GM13976 (cell line): Measurements from ENCODE around the gene VEPH1.

Source experiments
- DNase-seq: peaks from one replicate; pipeline ENCODE4 v3.0.0; 2012; ENCODE audit warnings: low spot score
- in situ Hi-C: fragments of 300-500 bp; cut with MboI; formaldehyde crosslinking; loops from one replicate; pipeline ENCODE4 v1.12.0; 2022; ENCODE audit warnings: low sequenced_read_pairs, mixed read lengths, inconsistent platforms; ENCODE audit not compliant: unreplicated experiment
- TF ChIP-seq, protein P1 (sequence below): IDR thresholded peaks from 2 replicates; pipeline ENCODE4 v1.5.1; 2012; ENCODE audit warnings: borderline replicate concordance, mild to moderate bottlenecking; ENCODE audit not compliant: insufficient read depth; ENCODE audit errors: extremely low read depth, missing control alignments, control extremely low read depth

Gene VEPH1

DNA sequence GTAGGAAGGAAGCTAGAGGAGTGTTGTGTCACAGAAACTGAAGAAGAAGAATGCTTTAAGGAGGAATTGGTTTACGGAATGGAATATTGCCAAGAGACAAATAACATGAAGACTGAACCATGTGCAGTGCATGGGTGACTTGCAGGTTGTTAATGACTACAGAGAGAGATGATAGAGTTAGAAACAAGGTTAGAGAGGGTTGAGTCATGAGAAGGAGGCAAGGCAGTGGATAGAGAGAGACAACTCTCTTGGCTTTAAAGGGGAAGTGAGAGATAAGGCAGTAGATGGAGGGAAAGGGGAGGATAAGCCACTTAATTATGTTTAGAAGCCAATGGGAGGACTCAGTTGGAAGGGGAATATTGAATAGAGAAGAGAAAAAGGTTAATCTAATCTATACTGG is 224.0 kb downstream of the VEPH1 start:
- TF ChIP-seq, protein P1, sequence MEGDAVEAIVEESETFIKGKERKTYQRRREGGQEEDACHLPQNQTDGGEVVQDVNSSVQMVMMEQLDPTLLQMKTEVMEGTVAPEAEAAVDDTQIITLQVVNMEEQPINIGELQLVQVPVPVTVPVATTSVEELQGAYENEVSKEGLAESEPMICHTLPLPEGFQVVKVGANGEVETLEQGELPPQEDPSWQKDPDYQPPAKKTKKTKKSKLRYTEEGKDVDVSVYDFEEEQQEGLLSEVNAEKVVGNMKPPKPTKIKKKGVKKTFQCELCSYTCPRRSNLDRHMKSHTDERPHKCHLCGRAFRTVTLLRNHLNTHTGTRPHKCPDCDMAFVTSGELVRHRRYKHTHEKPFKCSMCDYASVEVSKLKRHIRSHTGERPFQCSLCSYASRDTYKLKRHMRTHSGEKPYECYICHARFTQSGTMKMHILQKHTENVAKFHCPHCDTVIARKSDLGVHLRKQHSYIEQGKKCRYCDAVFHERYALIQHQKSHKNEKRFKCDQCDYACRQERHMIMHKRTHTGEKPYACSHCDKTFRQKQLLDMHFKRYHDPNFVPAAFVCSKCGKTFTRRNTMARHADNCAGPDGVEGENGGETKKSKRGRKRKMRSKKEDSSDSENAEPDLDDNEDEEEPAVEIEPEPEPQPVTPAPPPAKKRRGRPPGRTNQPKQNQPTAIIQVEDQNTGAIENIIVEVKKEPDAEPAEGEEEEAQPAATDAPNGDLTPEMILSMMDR = no peak
- no peak for DNase-seq
- in situ Hi-C loops = no loop called here

DNA sequence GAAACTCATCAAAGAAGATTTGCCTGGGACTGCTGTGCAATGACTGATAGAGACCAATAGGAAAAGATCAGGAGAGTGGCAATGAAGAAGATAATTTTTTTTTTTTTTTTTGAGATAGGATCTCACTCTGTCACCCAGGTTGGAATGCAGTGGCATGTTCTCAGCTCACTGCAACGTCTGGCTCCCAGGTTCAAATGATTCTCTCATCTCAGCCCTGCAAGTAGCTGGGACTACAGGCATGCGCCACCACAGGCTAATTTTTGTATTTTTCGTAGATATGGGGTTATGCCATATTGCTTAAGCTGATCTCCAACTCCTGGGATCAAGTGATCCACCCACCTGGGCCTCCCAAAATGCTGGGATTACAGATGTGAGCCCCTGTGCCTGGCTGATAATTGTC is 226.4 kb downstream of the VEPH1 start:
- in situ Hi-C loops = no loop called here
- DNase-seq = no peak
- TF ChIP-seq, protein P1 = no peak

DNA sequence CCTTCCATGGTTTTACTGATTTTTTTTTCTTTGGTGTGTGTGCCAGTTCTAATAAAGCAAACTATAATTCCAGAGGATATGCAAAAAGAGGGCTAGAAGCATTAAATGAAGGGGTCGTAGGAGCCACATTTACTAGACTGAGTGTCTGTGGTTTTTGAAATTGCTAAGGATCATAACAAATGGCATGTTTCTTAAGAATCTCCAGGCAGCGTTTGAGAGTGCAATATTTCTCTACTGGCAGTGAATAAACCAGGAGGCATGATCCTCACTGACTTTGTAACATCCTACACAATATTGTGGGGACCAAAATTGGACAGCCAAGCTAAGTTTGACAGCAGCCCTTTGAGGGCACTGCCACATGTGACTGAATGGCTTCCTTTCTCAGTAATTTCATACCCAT is 227.4 kb downstream of the VEPH1 start:
- DNase-seq = no peak
- TF ChIP-seq, protein P1 = no peak
- in situ Hi-C loops = no loop called here

DNA sequence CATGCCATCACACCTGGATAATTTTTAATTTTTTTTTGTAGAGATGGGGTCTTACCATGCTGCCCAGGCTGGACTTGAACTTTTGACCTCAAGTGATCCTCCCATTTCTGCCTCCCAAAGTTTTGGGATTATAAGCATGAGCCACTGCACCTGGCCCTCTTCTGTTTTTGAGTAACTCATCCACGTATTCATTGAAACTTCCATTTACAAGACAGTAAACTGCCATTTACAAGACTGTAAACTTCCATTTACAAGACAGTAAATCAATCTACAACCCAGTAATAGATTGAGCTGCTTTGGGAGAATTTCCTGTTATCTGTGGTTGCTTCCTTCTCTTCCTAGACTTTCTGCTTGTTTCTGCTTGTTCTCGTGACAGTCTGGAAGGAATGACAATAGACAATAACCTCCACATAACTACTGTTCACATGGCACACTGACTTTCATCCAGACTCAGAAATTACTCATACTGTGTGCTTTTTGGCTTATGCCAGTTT is 228.5 kb downstream of the VEPH1 start:
- DNase-seq = no peak
- TF ChIP-seq, protein P1 = no peak
- in situ Hi-C loops = no loop called here

DNA sequence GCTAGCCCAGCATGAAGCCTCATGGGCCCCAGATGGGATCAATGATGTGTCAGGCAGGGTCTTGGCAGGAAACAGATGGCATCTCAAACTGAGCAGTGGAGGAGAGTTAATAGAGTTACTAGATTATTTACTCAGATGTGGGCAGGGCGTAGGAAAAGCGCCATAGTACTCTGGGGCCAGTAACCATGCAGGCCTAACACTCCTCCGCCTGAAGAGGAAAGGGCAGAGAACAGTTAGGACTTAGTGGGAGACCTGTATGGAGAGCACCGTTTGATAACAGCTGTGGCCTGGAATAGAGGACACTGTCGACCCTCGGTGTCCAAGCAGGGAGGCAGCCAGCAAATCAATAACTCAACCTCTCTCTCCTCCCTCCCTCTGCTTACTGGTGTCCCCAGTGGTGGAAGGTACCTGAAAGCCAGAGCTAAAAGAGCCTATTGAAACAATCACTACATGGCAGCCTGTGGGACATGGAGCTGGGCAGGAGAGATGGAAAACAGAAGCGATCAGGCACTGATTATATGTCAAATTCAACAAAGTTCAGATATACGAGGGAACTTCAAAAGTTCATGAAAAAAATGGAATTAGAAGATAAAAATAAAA is 231.8 kb downstream of the VEPH1 start:
- DNase-seq = no peak
- TF ChIP-seq, protein P1 = no peak
- in situ Hi-C loops = no loop called here

DNA sequence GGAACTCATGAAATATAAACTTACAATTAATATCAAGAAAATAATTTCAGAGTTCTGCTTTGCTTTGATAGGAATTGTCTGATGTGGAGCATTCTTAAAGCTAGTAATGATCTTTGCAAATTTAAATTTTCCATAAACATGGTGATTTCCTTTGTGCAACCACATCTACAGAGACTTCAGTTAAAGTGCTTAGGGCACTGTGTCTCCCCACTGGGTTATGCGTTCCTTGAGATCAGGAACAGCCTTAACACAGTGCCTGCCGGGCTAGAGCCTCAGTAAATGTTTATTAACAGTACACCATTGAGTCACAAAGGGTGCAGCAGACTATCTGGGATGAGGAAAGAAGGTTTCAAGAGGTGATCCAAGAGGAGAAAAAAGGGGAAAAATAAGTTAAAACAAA is 235.2 kb downstream of the VEPH1 start:
- in situ Hi-C loops = no loop called here
- DNase-seq = no peak
- TF ChIP-seq, protein P1 = no peak
